ENCODE data around the gene LMOD1. TPM values are rescaled to one million over a fixed set of nuclear protein-coding genes. Genes with fewer than 3 reads are reported as not detected.

The LMOD1 gene
- total RNA-seq, 1 donor from 2014 or later = 0.41 TPM

GRCh38 chr1:201955009-201955728, 8.8 kb upstream of the LMOD1 start, which contains the start of gene TIMM17A:
Gene TIMM17A (plus strand): TSS chr1:201955503. CDS start chr1:201955527, 24 bp downstream.
- peak; percentile 87 for DNase-seq (ENCODE audit: low spot score, unreplicated experiment)
- H3K27ac Mint-ChIP-seq = peak within 1 kb of the TSS; percentile 95
- peak within 1 kb of the TSS; percentile 98 for H3K4me3 Mint-ChIP-seq (ENCODE audit: low read depth)
- H3K9me3 Mint-ChIP-seq (ENCODE audit: low read depth) = no peaks in the 10 kb centered on the region
- H3K27me3 Mint-ChIP-seq = peaks cover 3% of the 10 kb centered on the region
- peaks cover 5% of the 10 kb centered on the region for H3K36me3 Mint-ChIP-seq (ENCODE audit: insufficient read depth)
- H3K4me1 Mint-ChIP-seq (ENCODE audit: low read depth) = peaks cover 11% of the 10 kb centered on the region
- TF ChIP-seq, protein P1, sequence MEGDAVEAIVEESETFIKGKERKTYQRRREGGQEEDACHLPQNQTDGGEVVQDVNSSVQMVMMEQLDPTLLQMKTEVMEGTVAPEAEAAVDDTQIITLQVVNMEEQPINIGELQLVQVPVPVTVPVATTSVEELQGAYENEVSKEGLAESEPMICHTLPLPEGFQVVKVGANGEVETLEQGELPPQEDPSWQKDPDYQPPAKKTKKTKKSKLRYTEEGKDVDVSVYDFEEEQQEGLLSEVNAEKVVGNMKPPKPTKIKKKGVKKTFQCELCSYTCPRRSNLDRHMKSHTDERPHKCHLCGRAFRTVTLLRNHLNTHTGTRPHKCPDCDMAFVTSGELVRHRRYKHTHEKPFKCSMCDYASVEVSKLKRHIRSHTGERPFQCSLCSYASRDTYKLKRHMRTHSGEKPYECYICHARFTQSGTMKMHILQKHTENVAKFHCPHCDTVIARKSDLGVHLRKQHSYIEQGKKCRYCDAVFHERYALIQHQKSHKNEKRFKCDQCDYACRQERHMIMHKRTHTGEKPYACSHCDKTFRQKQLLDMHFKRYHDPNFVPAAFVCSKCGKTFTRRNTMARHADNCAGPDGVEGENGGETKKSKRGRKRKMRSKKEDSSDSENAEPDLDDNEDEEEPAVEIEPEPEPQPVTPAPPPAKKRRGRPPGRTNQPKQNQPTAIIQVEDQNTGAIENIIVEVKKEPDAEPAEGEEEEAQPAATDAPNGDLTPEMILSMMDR (IDR thresholded peaks at IDR 0.05; ENCODE audit: unreplicated experiment) = no peak

GRCh38 chr1:201954263-201955008, 8.1 kb upstream of the LMOD1 start:
- Mint-ChIP-seq H3K27me3 (peaks cover 3% of the 10 kb centered on the region), H3K4me1 (ENCODE audit: low read depth) (peaks cover 11% of the 10 kb centered on the region), H3K9me3 (ENCODE audit: low read depth) (no peaks in the 10 kb centered on the region), H3K27ac (peak overlapping the region; percentile 95), H3K36me3 (ENCODE audit: insufficient read depth) (peaks cover 5% of the 10 kb centered on the region), H3K4me3 (ENCODE audit: low read depth) (peak overlapping the region; percentile 98)
- DNase-seq (ENCODE audit: low spot score, unreplicated experiment) = no peak
- TF ChIP-seq, protein P1 (IDR thresholded peaks at IDR 0.05; ENCODE audit: unreplicated experiment) = no peak

- TF ChIP-seq, protein P1 (IDR thresholded peaks at IDR 0.05; ENCODE audit: unreplicated experiment) = no peak
- no peak for DNase-seq (ENCODE audit: low spot score, unreplicated experiment)
- no peaks in the 10 kb centered on the region for H3K36me3 Mint-ChIP-seq (ENCODE audit: insufficient read depth)
- H3K4me3 Mint-ChIP-seq (ENCODE audit: low read depth) = no peak overlapping the region
- no peaks in the 10 kb centered on the region for H3K9me3 Mint-ChIP-seq (ENCODE audit: low read depth)
- H3K27me3 Mint-ChIP-seq = peaks cover 40% of the 10 kb centered on the region
- peaks cover 7% of the 10 kb centered on the region for H3K4me1 Mint-ChIP-seq (ENCODE audit: low read depth)
- no peak overlapping the region for H3K27ac Mint-ChIP-seq
Measured at GRCh38 chr1:201949491-201949890, 3.1 kb upstream of the LMOD1 start.

DNA sequence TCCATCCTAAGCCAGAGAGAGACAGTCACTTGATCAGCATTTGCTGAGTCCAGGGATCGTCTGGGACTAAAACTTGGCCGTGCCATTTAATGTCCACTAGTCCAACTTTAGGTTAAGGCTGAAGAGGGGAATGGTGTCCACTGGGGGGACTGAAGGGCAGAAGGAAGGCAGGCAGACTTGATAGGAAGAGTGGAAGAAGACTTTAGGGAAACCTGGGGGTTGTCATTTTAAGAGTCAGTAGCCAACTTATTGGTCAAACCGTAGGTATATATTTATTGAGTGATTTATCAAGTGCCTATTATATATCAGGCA, 1.3 kb upstream of the LMOD1 start:
- Mint-ChIP-seq H3K36me3 (ENCODE audit: insufficient read depth) (no peaks in the 10 kb centered on the region), H3K27me3 (peaks cover 43% of the 10 kb centered on the region), H3K4me1 (ENCODE audit: low read depth) (peaks cover 7% of the 10 kb centered on the region), H3K27ac (peak overlapping the region; percentile 20), H3K4me3 (ENCODE audit: low read depth) (no peak overlapping the region), H3K9me3 (ENCODE audit: low read depth) (no peaks in the 10 kb centered on the region)
- no peak for DNase-seq (ENCODE audit: low spot score, unreplicated experiment)
- TF ChIP-seq, protein P1 (IDR thresholded peaks at IDR 0.05; ENCODE audit: unreplicated experiment) = no peak

GRCh38 chr1:201945863-201946223, 505 bp downstream of the LMOD1 start:
- DNase-seq (ENCODE audit: low spot score, unreplicated experiment) = no peak
- TF ChIP-seq, protein P1 (IDR thresholded peaks at IDR 0.05; ENCODE audit: unreplicated experiment) = no peak
- peaks cover 43% of the 10 kb centered on the region for H3K27me3 Mint-ChIP-seq
- peaks cover 16% of the 10 kb centered on the region for H3K4me1 Mint-ChIP-seq (ENCODE audit: low read depth)
- H3K9me3 Mint-ChIP-seq (ENCODE audit: low read depth) = no peaks in the 10 kb centered on the region
- no peaks in the 10 kb centered on the region for H3K36me3 Mint-ChIP-seq (ENCODE audit: insufficient read depth)
- H3K27ac Mint-ChIP-seq = no peak overlapping the region
- peak overlapping the region; percentile 73 for H3K4me3 Mint-ChIP-seq (ENCODE audit: low read depth)
